HG03139 (cell line): ENCODE data around the gene HNRNPAB.

Experiments
- ATAC-seq: cut with Tn5 transposase; IDR thresholded peaks from one replicate; pipeline ENCODE4 v1.9.1; 2021; ENCODE audit not compliant: unreplicated experiment

The HNRNPAB gene

GRCh38 chr5:178211095-178212048, 7.0 kb downstream of the HNRNPAB start:
- no peak for ATAC-seq

GRCh38 chr5:178212241-178213002, 8.1 kb downstream of the HNRNPAB start:
- no peak for ATAC-seq

- no peak for ATAC-seq
These were observed 8.7 kb downstream of the HNRNPAB start for GRCh38 chr5:178213003-178213461.

GRCh38 chr5:178213748-178214151, 9.4 kb downstream of the HNRNPAB start:
- no peak for ATAC-seq

- no peak for ATAC-seq
These were observed 9.9 kb downstream of the HNRNPAB start for GRCh38 chr5:178214160-178214803.

GRCh38 chr5:178215280-178216002, 11.1 kb downstream of the HNRNPAB start:
- ATAC-seq, result no peak

- ATAC-seq, result no peak
These were observed 11.8 kb downstream of the HNRNPAB start for GRCh38 chr5:178216088-178216534.

- no peak for ATAC-seq
These were observed 12.4 kb downstream of the HNRNPAB start for GRCh38 chr5:178216779-178217178.

- no peak for ATAC-seq
These were observed 14.0 kb downstream of the HNRNPAB start for GRCh38 chr5:178218237-178218776.

GRCh38 chr5:178218827-178219226, 14.5 kb downstream of the HNRNPAB start:
- ATAC-seq, result no peak

- no peak for ATAC-seq
These were observed 16.9 kb downstream of the HNRNPAB start for GRCh38 chr5:178221282-178221681.

- ATAC-seq, result no peak
These were observed 17.5 kb downstream of the HNRNPAB start for GRCh38 chr5:178221853-178222252.

- no peak for ATAC-seq
These were observed 18.0 kb downstream of the HNRNPAB start for GRCh38 chr5:178222292-178222691.

GRCh38 chr5:178223196-178223773, 19.0 kb downstream of the HNRNPAB start:
- ATAC-seq, result no peak

GRCh38 chr5:178223828-178224335, 19.5 kb downstream of the HNRNPAB start:
- ATAC-seq, result no peak

- no peak for ATAC-seq
These were observed 20.1 kb downstream of the HNRNPAB start for GRCh38 chr5:178224403-178224802.

- ATAC-seq, result no peak
These were observed 20.8 kb downstream of the HNRNPAB start for GRCh38 chr5:178225174-178225573.

- no peak for ATAC-seq
These were observed 22.9 kb downstream of the HNRNPAB start for GRCh38 chr5:178227138-178227659.

GRCh38 chr5:178227929-178228328, 23.6 kb downstream of the HNRNPAB start:
- no peak for ATAC-seq
